ENCODE measurements around the gene HSPD1.

The HSPD1 gene

DNA sequence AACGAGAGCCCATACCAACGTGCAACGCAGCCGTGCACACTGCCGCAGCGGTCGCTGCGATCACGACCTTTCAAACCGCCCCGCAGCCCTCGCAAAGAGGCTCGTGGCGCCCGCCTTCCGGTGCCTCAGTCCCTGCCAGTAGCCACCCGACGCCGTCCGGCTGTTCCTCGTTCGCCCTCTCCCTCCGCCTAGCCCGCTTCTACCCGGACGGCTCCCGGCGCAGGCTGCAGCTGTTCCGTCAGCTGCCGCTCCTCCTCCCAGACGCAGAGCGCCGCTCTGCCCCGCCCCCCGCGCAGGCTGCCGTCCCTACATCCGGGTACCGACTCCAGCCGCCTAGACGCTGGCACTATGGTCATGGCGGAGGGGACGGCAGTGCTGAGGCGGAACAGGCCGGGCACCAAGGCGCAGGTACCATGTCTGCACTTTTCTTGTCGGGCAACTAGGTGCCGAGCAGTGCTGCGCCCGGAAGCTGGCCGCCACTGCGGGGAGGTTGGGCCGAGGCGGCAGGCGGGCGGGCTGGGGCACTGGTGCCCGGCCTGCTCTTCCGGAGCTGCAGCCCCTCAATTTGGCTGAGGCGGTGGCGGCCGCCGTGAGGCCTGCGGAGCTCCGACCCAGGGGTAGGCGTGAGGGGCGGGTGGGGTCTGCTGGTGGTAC is 16.2 kb upstream of the HSPD1 start, which contains the start of gene MOB4:
Gene MOB4 (plus strand): TSS at position 328 of the 654 bp plus-strand sequence. CDS start 21 bp downstream, at position 349.
- peak; percentile 66; the same call in 1 of the 2 replicates for TF ChIP-seq FOXM1 (IDR thresholded peaks at IDR 0.05; ENCODE audit: borderline replicate concordance, low read depth)
- TF ChIP-seq NFIC (IDR thresholded peaks at IDR 0.05): no peak
- TF ChIP-seq EP300 (IDR thresholded peaks at IDR 0.05; ENCODE audit: borderline replicate concordance): peak; percentile 98
- peak; percentile 59 for TF ChIP-seq TEAD4 (IDR thresholded peaks at IDR 0.05)
- TF ChIP-seq, protein P1, sequence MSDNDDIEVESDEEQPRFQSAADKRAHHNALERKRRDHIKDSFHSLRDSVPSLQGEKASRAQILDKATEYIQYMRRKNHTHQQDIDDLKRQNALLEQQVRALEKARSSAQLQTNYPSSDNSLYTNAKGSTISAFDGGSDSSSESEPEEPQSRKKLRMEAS (IDR thresholded peaks at IDR 0.05): peak; percentile 94
- 0 out of 2 replicates have a peak, but pooled peaks have one; percentile 45 for TF ChIP-seq CREB1 (IDR thresholded peaks at IDR 0.05; ENCODE audit: low read depth)
- peak; percentile 43; the same call in 1 of the 2 replicates for TF ChIP-seq USF1 (IDR thresholded peaks at IDR 0.05)
- no peak; the same call in 1 of the 2 replicates for TF ChIP-seq EGR1 (IDR thresholded peaks at IDR 0.05)
- peak; percentile 64; the same call in 1 of the 2 replicates for TF ChIP-seq TCF12 (IDR thresholded peaks at IDR 0.05; ENCODE audit: low read depth)
- TF ChIP-seq CEBPB (IDR thresholded peaks at IDR 0.05): no peak
- peak; percentile 96 for TF ChIP-seq TAF1 (IDR thresholded peaks at IDR 0.05; ENCODE audit: low read depth)
- TF ChIP-seq RAD21 (IDR thresholded peaks at IDR 0.05; ENCODE audit: low read depth): no peak; the same call in 1 of the 2 replicates
- TF ChIP-seq ZBTB7A (IDR thresholded peaks at IDR 0.05; ENCODE audit: low read depth): no peak
- TF ChIP-seq, protein P2, sequence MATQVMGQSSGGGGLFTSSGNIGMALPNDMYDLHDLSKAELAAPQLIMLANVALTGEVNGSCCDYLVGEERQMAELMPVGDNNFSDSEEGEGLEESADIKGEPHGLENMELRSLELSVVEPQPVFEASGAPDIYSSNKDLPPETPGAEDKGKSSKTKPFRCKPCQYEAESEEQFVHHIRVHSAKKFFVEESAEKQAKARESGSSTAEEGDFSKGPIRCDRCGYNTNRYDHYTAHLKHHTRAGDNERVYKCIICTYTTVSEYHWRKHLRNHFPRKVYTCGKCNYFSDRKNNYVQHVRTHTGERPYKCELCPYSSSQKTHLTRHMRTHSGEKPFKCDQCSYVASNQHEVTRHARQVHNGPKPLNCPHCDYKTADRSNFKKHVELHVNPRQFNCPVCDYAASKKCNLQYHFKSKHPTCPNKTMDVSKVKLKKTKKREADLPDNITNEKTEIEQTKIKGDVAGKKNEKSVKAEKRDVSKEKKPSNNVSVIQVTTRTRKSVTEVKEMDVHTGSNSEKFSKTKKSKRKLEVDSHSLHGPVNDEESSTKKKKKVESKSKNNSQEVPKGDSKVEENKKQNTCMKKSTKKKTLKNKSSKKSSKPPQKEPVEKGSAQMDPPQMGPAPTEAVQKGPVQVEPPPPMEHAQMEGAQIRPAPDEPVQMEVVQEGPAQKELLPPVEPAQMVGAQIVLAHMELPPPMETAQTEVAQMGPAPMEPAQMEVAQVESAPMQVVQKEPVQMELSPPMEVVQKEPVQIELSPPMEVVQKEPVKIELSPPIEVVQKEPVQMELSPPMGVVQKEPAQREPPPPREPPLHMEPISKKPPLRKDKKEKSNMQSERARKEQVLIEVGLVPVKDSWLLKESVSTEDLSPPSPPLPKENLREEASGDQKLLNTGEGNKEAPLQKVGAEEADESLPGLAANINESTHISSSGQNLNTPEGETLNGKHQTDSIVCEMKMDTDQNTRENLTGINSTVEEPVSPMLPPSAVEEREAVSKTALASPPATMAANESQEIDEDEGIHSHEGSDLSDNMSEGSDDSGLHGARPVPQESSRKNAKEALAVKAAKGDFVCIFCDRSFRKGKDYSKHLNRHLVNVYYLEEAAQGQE (IDR thresholded peaks at IDR 0.05; ENCODE audit: low read depth): no peak
- TF ChIP-seq YY1 (IDR thresholded peaks at IDR 0.05; ENCODE audit: low read depth): peak; percentile 92

GRCh38 chr2:197515315-197515738 is 15.7 kb upstream of the HSPD1 start:
- TF ChIP-seq EGR1 (IDR thresholded peaks at IDR 0.05) (no peak), RAD21 (IDR thresholded peaks at IDR 0.05; ENCODE audit: low read depth) (no peak), YY1 (IDR thresholded peaks at IDR 0.05; ENCODE audit: low read depth) (no peak), NFIC (IDR thresholded peaks at IDR 0.05) (no peak), TAF1 (IDR thresholded peaks at IDR 0.05; ENCODE audit: low read depth) (no peak), TCF12 (IDR thresholded peaks at IDR 0.05; ENCODE audit: low read depth) (no peak), EP300 (IDR thresholded peaks at IDR 0.05; ENCODE audit: borderline replicate concordance) (no peak)
- TF ChIP-seq, protein P1 (IDR thresholded peaks at IDR 0.05): no peak

- TF ChIP-seq, protein P1 (IDR thresholded peaks at IDR 0.05): no peak
- TF ChIP-seq YY1 (IDR thresholded peaks at IDR 0.05; ENCODE audit: low read depth): no peak
- TF ChIP-seq TCF12 (IDR thresholded peaks at IDR 0.05; ENCODE audit: low read depth): no peak
- TF ChIP-seq CEBPB (IDR thresholded peaks at IDR 0.05): no peak
- no peak for TF ChIP-seq RAD21 (IDR thresholded peaks at IDR 0.05; ENCODE audit: low read depth)
- no peak for TF ChIP-seq EGR1 (IDR thresholded peaks at IDR 0.05)
- TF ChIP-seq USF1 (IDR thresholded peaks at IDR 0.05): no peak
- TF ChIP-seq, protein P2 (IDR thresholded peaks at IDR 0.05; ENCODE audit: low read depth): no peak
- no peak for TF ChIP-seq TEAD4 (IDR thresholded peaks at IDR 0.05)
- no peak for TF ChIP-seq TAF1 (IDR thresholded peaks at IDR 0.05; ENCODE audit: low read depth)
- TF ChIP-seq ZBTB7A (IDR thresholded peaks at IDR 0.05; ENCODE audit: low read depth): no peak
- no peak for TF ChIP-seq CREB1 (IDR thresholded peaks at IDR 0.05; ENCODE audit: low read depth)
- TF ChIP-seq NFIC (IDR thresholded peaks at IDR 0.05): no peak
- no peak for TF ChIP-seq FOXM1 (IDR thresholded peaks at IDR 0.05; ENCODE audit: borderline replicate concordance, low read depth)
- TF ChIP-seq EP300 (IDR thresholded peaks at IDR 0.05; ENCODE audit: borderline replicate concordance): no peak
These were observed 15.1 kb upstream of the HSPD1 start for GRCh38 chr2:197514754-197515153.

DNA sequence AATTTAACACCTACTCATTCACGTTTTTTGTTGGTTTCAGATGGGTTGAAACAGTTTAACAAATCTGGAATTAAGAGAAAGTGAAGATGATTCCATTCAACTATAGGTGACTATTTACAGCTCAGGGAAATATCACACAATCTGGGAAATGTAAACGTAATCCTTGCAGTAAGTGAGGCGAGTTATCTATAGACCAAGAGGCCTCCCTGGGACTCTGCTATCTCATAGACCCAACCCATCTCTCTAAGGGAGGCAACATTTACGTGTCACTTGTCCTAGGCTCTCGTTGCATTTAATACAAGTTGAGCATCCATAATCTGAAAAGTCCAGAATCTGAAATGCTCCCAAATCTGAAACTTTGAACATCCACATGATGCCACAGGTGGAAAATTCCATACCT is 14.3 kb upstream of the HSPD1 start:
- no peak for TF ChIP-seq CREB1 (IDR thresholded peaks at IDR 0.05; ENCODE audit: low read depth)
- TF ChIP-seq YY1 (IDR thresholded peaks at IDR 0.05; ENCODE audit: low read depth): no peak
- TF ChIP-seq ZBTB7A (IDR thresholded peaks at IDR 0.05; ENCODE audit: low read depth): no peak
- TF ChIP-seq NFIC (IDR thresholded peaks at IDR 0.05): no peak
- no peak for TF ChIP-seq FOXM1 (IDR thresholded peaks at IDR 0.05; ENCODE audit: borderline replicate concordance, low read depth)
- TF ChIP-seq, protein P2 (IDR thresholded peaks at IDR 0.05; ENCODE audit: low read depth): no peak
- no peak for TF ChIP-seq EGR1 (IDR thresholded peaks at IDR 0.05)
- TF ChIP-seq, protein P1 (IDR thresholded peaks at IDR 0.05): no peak
- TF ChIP-seq RAD21 (IDR thresholded peaks at IDR 0.05; ENCODE audit: low read depth): no peak
- no peak for TF ChIP-seq USF1 (IDR thresholded peaks at IDR 0.05)
- no peak for TF ChIP-seq EP300 (IDR thresholded peaks at IDR 0.05; ENCODE audit: borderline replicate concordance)
- TF ChIP-seq TAF1 (IDR thresholded peaks at IDR 0.05; ENCODE audit: low read depth): no peak
- no peak for TF ChIP-seq TEAD4 (IDR thresholded peaks at IDR 0.05)
- TF ChIP-seq CEBPB (IDR thresholded peaks at IDR 0.05): no peak
- TF ChIP-seq TCF12 (IDR thresholded peaks at IDR 0.05; ENCODE audit: low read depth): no peak

Data from Ishikawa (cell line).